Stimulated activated CD4-positive, alpha-beta T cell treated with anti-CD3 and anti-CD28 coated beads, Interleukin-15, amount 100 ng/mL, for 48 hours (primary cell): Measurements from ENCODE around the gene FAM210A.

ENCODE experiments used
- DNase-seq, 2 donors: peaks; one replicate each; pipeline ENCODE4 v3.0.0-alpha.2; 2020; ENCODE audit warnings: low read depth in 2 of 2

Gene FAM210A

GRCh38 chr18:13621886-13622619 lies 104.3 kb downstream of the FAM210A start:
- DNase-seq, result no peak

DNA sequence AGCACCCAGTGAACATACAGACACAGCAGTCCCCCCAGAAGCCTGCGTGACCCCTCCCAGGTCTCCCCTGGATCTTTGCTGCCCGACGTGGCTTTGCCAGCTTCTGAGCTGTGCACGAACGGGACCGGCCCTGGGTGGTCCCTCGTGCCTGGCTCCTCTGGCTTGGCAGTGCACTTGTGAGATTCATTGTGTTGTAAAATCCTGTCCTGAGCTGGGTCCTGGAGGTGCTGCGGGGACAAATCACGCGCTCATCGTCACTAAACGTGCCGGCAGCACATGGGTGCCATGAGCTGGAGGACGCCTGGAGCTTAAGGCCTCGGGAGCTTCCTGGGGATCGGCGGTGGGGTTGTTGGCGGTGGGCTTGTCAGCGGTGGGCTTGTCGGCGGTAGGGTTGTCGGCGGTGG lies 104.9 kb downstream of the FAM210A start:
- DNase-seq, result no peak

GRCh38 chr18:13620818-13621445 lies 105.4 kb downstream of the FAM210A start:
- no peak for DNase-seq

DNA sequence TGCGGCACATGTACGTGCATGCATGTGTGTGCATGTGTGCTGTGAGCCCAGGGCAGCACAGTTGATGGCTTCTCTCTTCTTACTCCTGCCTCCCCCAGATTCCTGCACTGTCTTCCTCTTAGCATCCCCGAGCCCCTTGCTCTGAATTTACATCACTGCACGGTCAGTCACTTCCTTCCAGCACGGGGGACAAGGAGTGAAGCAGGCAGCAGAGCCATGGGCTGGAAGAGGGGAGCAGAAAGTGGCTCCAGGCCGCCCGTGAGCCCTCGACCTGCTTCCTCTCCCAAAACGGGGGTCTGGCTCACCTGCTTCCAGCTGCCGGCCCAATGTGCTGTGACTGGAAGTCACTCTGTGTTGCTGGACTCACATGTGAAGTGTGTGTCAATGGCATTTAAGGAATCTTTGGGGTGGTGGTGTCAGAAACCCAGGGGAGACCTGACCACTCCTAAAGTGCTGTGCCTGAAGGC lies 106.1 kb downstream of the FAM210A start:
- no peak for DNase-seq

DNA sequence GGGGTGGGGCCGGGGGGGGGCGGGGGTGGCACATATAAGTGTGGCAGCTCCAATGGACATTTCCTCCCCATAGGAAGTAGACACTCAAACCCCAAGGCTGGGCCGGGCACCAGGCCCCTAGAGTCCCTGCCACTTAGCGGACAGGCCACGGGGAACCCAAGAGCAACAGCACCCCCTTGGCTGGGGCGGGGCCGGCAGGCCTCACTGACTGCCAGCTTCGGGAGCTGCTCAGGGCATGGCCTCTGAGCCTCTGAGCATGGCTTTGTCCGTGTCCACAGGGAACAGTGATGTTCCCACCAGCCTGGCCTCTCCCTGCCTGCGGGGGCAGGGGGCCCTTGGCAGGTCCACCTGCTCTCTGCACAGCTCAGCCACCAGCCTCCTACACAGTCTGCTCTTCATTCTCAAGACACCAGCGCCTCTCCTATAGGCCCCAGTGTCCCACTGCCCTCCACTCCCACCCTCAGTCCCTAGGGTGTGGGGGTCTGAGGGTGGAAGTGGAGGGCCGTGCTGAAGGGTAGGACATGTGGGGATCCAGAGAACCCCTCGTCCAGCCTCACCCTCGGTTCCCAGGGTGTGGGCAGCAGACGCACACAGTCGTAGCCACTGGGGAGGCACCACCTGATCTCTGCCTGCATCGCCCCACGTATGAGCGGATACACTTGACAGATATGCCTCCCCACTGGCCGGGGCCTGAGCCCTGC lies 106.7 kb downstream of the FAM210A start:
- no peak for DNase-seq

GRCh38 chr18:13618760-13619438 lies 107.5 kb downstream of the FAM210A start:
- no peak for DNase-seq

GRCh38 chr18:13617826-13618515 lies 108.4 kb downstream of the FAM210A start:
- DNase-seq, result no peak

DNA sequence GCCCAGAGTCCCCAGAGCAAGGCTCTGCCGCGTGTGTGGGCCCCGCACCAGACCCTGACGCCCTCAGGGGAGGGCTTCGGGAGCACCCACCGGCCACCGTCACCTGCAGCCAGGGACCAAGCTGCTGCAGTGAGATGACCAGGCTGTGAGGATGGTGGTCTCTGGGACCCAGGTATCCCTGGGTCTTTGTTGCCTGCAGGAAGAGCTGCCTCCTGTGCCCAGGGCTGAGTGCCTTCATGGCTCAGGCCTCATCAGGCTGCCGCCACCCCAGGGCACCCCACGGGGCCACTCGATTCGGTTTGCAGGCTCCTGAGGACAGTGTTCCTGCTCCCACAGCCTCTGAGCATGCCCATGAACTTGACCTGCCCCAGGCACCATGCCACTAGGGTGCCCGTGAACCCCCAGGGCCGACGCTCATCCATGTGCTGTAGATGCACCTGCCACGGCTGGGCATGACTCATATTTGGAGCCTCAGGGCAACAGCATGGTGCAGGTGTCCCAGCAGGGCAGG lies 109.8 kb downstream of the FAM210A start:
- DNase-seq, result no peak

- no peak for DNase-seq
Measured at GRCh38 chr18:13616041-13616440, 110.3 kb downstream of the FAM210A start.

DNA sequence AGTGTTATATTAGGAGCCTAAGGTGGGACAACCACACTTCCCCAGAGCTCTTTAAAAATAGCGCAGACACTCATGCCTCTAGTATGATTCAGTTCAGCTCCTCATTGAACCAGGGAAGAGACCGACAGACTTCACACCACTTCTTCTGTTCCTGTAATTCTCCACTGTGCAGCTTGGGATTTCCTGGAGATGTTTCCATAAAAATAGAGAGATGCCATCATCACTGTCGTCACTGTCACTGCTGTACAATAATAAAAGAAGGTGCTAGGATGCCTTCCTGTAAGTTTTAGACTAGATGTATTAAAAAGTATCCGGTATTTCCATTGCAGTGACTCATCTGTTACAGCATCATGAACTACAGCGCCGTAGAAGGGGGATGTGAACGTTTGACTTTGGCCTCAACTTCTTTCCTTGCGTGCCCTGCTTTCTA lies 110.9 kb downstream of the FAM210A start:
- DNase-seq, result no peak

GRCh38 chr18:13614641-13615288 lies 111.6 kb downstream of the FAM210A start:
- no peak for DNase-seq

GRCh38 chr18:13613591-13614501 lies 112.5 kb downstream of the FAM210A start:
- no peak for DNase-seq
